GOT3 (cell line): Measurements from ENCODE around the gene CARD9.
"Not testable (repeated sequence)": the region's sequence is repeated elsewhere in the genome, so short reads cannot be mapped to it uniquely, and the experiment has no call there.

Experiments
- DNase-seq: peaks from one replicate; lab custom pipeline; 2025; ENCODE audit warnings: mixed read lengths; lab: John Stamatoyannopoulos, UW

CARD9 gene

GRCh38 chr9:136373300-136374182 lies at the start of gene CARD9:
CARD9 (minus strand) TSS chr9:136373669; CDS start chr9:136372078, 1,591 bp downstream.
- no peak for DNase-seq

- DNase-seq: no peak
Observed at GRCh38 chr9:136422876-136423275, 49.4 kb upstream of the CARD9 start.

- DNase-seq: no peak
Observed at GRCh38 chr9:136421791-136422190, 48.3 kb upstream of the CARD9 start.

GRCh38 chr9:136419092-136419420 lies 45.6 kb upstream of the CARD9 start:
- no peak for DNase-seq

- no peak for DNase-seq
Observed at GRCh38 chr9:136418182-136419091, 45.0 kb upstream of the CARD9 start.

- DNase-seq: no peak
Observed at GRCh38 chr9:136416914-136417313, 43.4 kb upstream of the CARD9 start.

- no peak for DNase-seq
Observed at GRCh38 chr9:136416427-136416826, 43.0 kb upstream of the CARD9 start.

GRCh38 chr9:136412962-136413361 lies 39.5 kb upstream of the CARD9 start:
- DNase-seq: no peak

- no peak for DNase-seq
Observed at GRCh38 chr9:136411378-136411777, 37.9 kb upstream of the CARD9 start.

- peak; percentile 77 for DNase-seq
Observed at GRCh38 chr9:136410500-136411287, 37.2 kb upstream of the CARD9 start, which contains the start of the genes ENTR1 and PMPCA. ENTR1 (minus strand) TSS chr9:136410614; CDS start chr9:136410397, 217 bp downstream. PMPCA (plus strand) TSS chr9:136410658; CDS start chr9:136410669, 11 bp downstream.

- DNase-seq: no peak
Observed at GRCh38 chr9:136409557-136410455, 36.3 kb upstream of the CARD9 start.

GRCh38 chr9:136407911-136408310 lies 34.4 kb upstream of the CARD9 start:
- no peak for DNase-seq

- not testable (repeated sequence) for DNase-seq
Observed at GRCh38 chr9:136407061-136407460, 33.6 kb upstream of the CARD9 start.

GRCh38 chr9:136405904-136406303 lies 32.4 kb upstream of the CARD9 start:
- not testable (repeated sequence) for DNase-seq

GRCh38 chr9:136405481-136405880 lies 32.0 kb upstream of the CARD9 start:
- no peak for DNase-seq

- DNase-seq: no peak
Observed at GRCh38 chr9:136404801-136405136, 31.3 kb upstream of the CARD9 start.

- no peak for DNase-seq
Observed at GRCh38 chr9:136403915-136404800, 30.7 kb upstream of the CARD9 start.

- no peak for DNase-seq
Observed at GRCh38 chr9:136403538-136403914, 30.1 kb upstream of the CARD9 start.

GRCh38 chr9:136402067-136402466 lies 28.6 kb upstream of the CARD9 start:
- DNase-seq: no peak
